Endometrial microvascular endothelial cells (primary cell): Measurements from ENCODE around the gene KLHDC4. TPM values are rescaled to one million over a fixed set of nuclear protein-coding genes. Genes with fewer than 3 reads are reported as not detected.

ENCODE experiments used
- in situ Hi-C: cut with HindIII; loops from 2 replicates; pipeline ENCODE4 v1.10.0; 2017; ENCODE audit warnings: low sequenced_read_pairs, low pct_unique_long_range_greater_than_20kb; ENCODE audit errors: inconsistent ontology term
- total RNA-seq: library from RNA; depleted of rRNA; stranded (reverse); fragments of >200 nt; gene quantifications from one replicate; pipeline ENCODE4 v1.2.3, GENCODE V29; 2015; ENCODE audit errors: inconsistent ontology term

KLHDC4 gene
- total RNA-seq, 1 donor from 2014 or later: 36.1 TPM

DNA sequence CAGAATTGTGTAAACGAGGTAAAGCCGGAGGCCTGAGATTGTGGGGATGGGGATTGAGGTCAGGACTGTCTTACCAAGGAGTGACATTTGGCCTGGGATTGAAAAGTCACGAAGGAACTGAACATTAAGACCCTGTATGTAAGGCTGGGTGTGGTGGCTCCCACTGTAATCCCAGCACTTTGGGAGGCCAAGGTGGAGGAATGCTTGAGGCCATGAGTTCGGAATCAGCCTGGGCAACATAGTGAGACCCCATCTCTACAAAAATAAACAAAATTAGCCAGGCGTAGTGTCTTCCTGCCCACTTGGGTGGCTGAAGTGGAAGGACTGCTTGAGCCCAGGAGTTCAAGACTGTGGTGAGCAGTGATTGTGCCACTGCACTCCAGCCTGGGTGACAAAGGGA, 88.0 kb downstream of the KLHDC4 start:
- in situ Hi-C loops: no loop called here

GRCh38 chr16:87675111-87675719, 90.6 kb downstream of the KLHDC4 start:
- in situ Hi-C loops: no loop called here

DNA sequence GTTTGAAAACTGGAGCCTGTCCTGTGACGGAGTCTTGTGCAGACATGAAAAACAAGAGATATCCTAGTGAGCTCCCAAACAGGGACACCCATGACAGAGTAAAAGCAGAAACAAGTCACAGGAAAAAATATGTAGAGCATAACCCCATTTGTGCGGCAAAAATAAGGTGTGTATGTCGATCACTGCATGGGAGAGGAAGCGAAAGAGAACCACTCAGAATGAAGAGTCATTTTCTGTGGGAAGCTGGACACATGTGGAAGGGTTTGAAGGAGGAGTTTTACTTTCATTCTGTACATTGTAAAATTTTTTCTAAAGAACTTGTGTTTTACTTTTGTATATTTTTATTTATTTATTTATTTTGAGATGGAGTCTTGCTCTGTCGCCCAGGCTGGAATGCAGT, 91.4 kb downstream of the KLHDC4 start:
- in situ Hi-C loops: no loop called here

GRCh38 chr16:87671715-87672270, 94.0 kb downstream of the KLHDC4 start:
- in situ Hi-C loops: no loop called here

GRCh38 chr16:87671221-87671620, 94.6 kb downstream of the KLHDC4 start:
- in situ Hi-C loops: no loop called here

DNA sequence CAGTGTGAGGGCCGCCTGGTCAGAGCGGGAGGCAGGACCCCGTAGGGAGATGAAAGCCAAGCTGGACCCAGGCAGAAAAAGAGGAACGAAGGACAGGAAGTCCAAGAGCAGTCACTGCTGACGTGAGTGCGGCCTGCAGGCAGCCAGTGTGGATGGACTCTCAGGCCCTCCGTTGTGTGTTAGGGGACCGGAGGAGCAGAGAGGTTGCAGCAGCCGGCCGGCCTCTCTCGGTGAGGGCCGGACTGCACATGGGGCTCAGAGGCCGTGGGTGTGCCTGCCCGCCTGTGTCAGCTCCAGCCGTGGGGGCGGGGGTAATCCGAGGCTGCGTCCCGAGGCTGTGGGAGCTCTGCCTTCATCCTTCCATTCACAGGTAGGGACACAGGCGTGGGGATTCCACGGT, 96.1 kb downstream of the KLHDC4 start:
- in situ Hi-C loops: no loop called here

DNA sequence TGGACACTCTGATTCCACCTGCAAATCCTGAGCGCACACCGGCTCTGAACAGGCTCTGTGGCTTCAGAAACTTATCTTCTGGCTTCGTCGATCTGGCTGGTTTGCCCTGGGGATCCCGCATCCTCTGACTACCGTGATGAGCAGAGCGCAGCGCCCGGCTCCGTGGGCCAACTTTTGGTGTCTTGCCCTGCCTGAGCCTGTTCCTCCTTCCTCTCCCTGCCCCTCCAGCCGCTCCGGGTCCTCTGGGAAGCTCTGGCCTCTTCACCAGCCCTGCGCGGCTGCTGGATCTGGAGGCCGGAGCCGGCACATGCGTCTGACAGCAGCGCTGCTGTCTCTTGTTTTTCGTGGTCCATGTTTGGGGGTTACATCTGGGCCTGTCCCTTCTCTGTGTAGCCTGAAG, 97.8 kb downstream of the KLHDC4 start:
- in situ Hi-C loops: no loop called here

DNA sequence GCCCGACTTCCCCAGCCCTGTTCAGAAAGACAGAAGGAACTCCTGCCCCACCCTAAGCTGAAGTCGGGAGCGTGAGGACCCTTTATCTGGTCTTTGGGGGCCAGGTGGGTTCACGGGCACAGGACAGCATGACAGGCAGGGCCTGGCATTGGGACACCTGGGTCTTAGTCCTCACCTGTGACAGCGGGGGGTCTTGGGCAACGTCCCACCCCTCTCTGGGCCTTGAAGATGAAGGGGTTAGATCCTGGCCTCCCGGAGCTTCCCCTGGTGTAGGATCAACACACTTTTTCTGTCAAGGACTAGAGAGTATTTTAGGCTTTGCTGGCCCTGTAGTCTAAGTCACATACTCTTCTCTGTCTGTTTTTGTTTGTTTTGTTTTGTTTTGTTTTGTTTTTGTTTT, 98.3 kb downstream of the KLHDC4 start:
- in situ Hi-C loops: no loop called here

DNA sequence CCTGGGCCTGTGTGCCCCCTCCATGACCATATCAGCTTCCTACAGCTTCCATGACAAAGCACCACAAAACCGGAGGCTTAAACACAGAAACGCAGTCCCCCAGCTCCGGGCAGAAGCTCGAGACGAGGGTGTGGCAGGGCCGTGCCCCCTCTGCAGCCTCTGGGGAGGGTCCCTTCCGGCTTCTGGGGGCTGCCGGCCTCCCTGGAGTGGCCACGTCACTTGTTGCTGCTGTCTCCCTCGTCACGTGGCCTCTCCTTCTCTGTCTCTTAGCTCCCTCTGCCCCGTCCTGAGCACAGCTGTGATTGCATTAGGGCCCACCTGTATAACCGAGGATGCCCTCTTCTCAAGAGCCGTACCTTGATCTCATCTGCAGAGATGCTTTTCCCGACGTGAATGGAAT, 98.9 kb downstream of the KLHDC4 start:
- in situ Hi-C loops: no loop called here

DNA sequence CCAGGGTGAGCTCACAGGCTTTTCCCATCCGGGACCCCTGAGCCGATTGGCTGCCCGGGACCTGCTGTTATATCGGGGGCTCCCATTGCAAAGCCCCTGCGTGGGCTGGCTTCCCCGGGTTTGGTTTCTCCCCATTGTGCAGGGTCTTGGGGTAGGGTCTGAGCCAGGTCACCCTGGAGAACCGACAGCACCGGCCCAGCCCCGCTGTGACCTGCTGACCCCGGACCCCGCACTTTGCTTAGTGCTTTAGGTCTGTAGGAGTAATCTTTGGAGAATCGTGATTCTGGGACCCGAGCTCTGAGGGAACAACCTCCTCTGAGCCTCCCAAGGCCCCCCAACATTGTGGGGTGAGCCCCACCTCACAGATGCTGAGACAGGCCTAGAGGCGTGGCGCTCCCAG, 100.6 kb downstream of the KLHDC4 start:
- in situ Hi-C loops: no loop called here

GRCh38 chr16:87664792-87665191, 101.0 kb downstream of the KLHDC4 start:
- in situ Hi-C loops: no loop called here

DNA sequence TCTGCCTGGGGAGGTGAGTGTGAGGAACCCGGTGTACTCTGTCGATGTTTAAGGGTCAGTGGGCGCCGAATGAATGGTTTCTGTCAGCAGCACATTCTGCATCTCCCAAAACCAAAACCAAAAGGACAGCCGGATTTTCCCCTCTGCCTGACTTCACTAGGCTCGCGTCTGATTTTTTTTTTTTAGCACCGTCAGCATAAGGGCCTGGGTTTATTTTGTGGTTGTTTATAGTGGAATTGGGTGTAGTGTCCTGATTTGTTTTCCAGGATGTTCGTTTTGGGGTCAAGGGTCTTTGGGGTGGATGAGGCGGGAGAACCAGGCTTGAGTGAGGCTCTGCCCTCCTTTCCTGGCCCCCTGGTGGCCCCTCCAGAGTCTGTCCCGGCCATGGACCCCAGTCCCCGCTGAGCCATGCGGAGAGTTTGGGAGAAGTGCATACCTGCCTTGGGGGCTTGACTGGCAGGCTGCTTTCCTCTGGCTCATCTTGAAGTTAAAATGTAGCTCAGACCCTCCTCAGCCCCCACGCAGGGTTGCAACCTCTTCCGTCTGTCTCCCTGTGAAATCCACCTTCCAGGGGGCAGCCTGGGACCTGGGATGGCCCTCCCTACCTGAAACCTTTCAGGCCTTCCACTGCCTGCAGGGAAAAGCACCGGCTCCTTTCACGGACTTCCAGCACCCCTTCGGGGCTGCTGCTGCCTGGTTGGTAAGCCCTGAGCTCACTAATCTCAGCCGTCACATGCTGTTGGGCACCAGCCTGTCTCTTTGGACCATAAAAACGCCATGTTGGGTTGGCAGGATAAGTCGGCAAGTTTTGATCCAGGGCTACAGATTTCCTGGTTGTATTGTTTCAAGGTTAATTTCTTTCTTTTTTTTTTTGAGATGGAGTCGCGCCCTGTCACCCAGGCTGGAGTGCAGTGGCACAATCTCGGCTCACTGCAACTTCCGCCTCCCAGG, 103.3 kb downstream of the KLHDC4 start:
- in situ Hi-C loops: no loop called here

GRCh38 chr16:87661561-87661960, 104.2 kb downstream of the KLHDC4 start:
- in situ Hi-C loops: no loop called here

DNA sequence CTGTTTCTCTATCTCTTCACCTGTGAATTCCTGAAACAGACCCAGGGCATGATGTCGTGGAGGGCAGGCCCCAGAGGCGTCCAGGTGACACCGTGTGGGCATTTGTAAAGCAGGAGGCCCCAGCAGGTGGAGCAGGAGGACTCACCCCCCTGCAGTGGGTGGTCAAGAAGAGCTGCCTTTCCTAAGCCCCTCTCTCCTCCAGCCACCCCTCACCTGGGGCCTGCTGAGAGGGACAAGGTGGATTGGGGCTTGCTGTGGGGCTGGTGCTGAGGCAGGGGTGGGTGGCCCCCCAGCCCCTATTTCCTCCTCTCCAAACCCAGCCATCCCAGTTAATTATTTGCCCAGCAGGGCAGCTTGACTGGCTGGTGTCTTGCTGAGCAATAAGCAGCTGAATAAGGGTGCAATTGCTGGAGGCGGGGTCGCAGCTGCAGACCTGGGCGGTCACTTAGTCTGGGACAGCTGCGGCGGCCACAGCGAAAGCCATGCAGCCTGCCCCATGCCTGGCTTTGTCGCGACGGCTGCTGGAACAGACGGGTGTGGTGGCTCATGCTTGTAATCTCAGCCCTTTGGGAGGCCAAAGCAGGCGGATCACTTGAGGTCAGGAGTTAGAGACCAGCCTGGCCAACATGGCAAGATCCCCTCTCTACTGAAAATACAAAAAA, 107.1 kb downstream of the KLHDC4 start:
- in situ Hi-C loops: no loop called here

Other genes with a start within 250 kb of the KLHDC4 start
- gene JPH3, start 163.5 kb downstream of the KLHDC4 start, total RNA-seq: not detected
- 34.8 TPM for gene SLC7A5, start 103.5 kb upstream of the KLHDC4 start, total RNA-seq
- not detected for gene CA5A, start 170.5 kb upstream of the KLHDC4 start, total RNA-seq
- gene BANP, start 185.4 kb upstream of the KLHDC4 start, total RNA-seq: 18.8 TPM